Measurements from ENCODE around the gene ALOXE3. TPM values are rescaled to one million over a fixed set of nuclear protein-coding genes. Genes with fewer than 3 reads are reported as not detected.
A peak's percentile ranks its signal among the peaks of the same experiment; 100 is the strongest.
"Not testable (repeated sequence)": the region's sequence is repeated elsewhere in the genome, so short reads cannot be mapped to it uniquely, and the experiment has no call there.

The ALOXE3 gene
- total RNA-seq, 1 donor from 2014 or later = not detected

DNA sequence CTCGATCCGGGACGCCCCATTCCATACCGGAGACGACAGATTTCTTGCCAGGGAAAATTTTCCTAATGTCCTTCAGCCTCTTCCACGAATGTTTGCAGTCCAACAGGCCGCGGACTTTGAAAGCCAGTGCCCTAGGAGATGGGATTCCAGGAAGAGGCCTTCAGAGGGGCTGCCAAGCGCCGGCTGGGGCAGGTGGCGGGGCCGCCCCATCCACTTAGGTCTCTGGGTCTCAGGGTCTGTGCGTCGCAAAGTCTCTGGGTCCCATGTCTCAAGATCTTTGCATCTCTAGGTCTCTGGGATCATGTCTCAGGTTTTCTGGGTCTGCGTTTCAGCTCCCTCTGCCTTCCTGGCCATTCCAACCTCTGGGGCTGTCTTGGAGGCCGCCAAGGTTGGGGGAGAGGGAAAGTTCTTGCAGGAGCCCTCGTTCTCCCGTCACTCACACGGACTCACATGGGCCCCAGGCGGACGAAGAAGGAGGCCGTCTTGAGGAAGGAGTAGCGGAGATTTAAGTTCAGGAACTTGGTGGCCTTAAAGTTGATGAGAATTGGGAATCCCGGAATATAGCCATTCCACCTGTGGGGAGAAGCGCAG is 38.0 kb downstream of the ALOXE3 start:
- DNase-seq (no peak), ATAC-seq (peak; percentile 30)
- intact Hi-C loops (cut with micrococcal nuclease) = no loop called here

GRCh38 chr17:8079291-8080207 is 38.8 kb downstream of the ALOXE3 start:
- intact Hi-C loops (cut with micrococcal nuclease) = no loop called here
- ATAC-seq = peak; percentile 95
- peak; percentile 83 for DNase-seq

DNA sequence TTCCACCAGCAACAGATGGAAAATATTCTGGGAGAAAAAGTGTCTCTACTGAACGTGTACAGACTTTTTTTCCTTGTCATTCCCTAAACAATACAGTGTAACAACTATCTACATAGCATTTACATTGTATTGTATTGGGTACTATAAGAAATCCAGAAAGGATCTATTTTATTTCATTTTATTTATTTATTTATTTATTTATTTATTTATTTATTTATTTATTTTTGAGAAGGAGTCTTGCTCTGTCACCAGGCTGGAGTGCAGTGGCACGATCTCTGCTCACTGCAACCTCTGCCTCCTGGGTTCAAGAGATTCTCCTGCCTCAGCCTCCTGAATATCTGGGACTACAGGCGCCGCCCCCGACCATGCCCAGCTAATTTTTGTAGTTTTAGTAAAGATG is 40.4 kb downstream of the ALOXE3 start:
- intact Hi-C loops (cut with micrococcal nuclease); ATAC-seq; DNase-seq: not testable (repeated sequence)

GRCh38 chr17:8076502-8077266 is 41.6 kb downstream of the ALOXE3 start:
- intact Hi-C loops (cut with micrococcal nuclease) = no loop called here
- DNase-seq (no peak), ATAC-seq (no peak)

- no peak for ATAC-seq
- intact Hi-C loops (cut with micrococcal nuclease) = no loop called here
- no peak for DNase-seq
Observed at GRCh38 chr17:8075574-8076342, 42.6 kb downstream of the ALOXE3 start.

DNA sequence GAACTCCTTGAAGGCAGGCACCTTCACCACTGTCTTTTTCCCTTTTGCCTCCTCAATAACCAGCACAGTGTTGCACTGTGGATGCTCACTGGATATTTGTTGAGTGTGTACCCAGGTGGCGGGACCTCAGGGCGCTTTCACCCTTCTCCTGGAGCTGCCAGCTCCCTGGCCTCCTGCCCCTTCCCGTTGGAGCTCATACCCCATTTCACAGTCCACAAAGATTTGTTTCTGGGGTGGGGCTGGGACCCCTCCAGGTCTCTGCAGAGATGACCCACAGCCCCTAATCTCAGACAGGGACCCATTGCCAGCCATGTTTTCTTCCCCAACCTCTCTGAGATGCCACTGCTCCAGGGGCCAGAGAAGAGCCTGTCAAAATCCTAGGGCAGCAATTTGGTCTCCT is 43.2 kb downstream of the ALOXE3 start:
- no peak for DNase-seq
- intact Hi-C loops (cut with micrococcal nuclease) = no loop called here

GRCh38 chr17:8074554-8074953 is 43.8 kb downstream of the ALOXE3 start:
- ATAC-seq (no peak), DNase-seq (no peak)
- intact Hi-C loops (cut with micrococcal nuclease) = no loop called here

More for the DNA sequence above, 43.2 kb downstream of the ALOXE3 start:
- no peak for ATAC-seq

DNA sequence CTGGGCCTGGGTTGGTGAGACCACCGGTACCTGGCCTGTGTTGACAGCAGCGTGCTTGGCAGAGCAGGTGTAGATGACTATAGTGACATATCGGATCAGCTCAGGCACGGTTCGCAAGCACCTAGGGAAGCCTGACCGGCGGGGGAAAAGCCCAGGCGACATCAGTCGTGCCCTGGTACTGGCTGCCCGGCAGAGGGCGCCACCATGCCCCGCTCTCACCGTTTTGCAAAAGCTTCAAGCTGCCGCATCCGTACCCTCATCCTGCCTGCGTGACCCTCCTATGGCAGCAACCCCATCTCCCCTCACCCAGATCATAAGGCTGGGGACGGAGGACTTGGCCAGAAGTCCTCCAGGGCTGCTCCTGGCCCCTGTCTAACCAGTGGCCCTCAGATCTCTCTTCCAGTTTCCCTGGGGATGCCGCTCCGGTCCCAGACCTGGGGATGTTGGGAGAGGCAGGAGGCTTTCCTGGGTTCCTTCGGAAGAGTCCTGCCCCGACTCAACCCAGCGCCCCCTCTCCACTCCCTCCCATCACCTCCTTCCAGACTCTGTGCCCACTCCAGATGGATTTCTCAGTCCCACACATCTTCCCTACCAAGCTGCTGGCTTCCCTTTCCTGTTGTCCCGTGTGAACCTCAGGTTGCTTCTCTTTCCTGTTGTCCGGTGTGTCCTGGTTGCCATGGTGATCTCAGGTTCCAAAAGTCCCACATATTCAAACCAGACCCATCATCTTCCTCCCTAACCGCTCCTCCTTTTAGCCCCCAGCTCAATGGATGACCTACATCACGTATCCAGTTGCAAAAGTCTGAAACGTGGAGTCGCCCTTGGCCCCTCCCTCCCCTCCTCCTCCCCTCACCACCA is 44.5 kb downstream of the ALOXE3 start:
- peak; percentile 74 for ATAC-seq

DNA sequence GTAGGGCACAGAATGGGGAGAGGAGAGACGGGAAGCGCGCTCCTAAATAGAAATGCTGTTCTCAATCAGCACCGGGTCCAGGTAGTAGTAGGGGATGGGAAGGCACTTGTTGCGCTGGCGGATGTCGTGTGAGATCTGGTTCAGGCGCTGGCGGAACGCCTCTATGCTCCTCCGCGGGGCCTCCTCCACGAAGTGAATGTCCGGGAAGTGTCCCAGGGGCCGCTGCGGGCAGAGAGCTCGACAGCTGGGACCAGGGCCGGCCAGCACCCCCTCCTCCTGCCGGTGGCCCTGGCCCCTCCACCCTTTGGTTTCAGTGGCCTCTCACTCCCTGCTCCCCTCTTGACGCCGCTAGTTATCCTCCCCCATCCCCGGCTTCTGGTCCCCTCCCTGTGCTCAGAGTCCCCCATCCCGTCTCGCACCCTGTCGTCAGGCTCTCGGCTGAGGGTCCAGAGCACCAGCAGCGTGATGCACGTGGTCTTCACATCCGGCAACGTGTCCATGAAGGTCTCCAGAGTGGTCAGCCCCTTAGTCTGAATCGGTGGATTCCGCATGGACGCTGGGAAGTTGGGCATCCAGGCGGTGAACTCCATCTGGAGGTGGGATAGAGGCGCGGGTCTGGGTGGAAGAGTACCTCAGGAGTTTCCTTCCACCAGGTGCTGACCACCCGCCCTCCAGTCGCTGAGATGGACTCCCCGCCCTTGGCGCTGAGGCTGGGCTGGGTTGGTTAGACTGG is 45.4 kb downstream of the ALOXE3 start:
- ATAC-seq (peak; percentile 28), DNase-seq (no peak)
- intact Hi-C loops (cut with micrococcal nuclease) = no loop called here

More for the DNA sequence above, 44.5 kb downstream of the ALOXE3 start:
- DNase-seq = peak; percentile 77
- intact Hi-C loops (cut with micrococcal nuclease) = no loop called here

DNA sequence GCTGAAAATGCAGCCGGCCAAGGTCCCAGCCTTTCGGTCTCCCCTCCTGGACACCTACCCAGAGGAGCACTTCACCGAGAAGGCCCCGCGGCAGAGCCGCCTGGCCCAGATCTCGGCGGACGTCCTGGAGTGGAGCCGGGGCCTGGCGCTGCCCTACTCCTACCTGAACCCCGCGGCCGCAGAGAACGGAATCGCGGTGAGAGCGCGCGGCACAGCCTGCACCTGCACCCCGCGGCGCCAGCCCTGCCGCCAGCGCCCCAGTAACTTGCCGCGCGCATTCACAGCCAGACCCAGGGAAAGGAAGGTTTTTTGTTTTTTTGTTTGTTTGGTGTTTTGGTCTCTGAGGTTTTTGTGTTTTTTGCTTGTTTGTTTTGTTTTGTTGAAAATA is 46.0 kb downstream of the ALOXE3 start:
- no peak for DNase-seq

DNA sequence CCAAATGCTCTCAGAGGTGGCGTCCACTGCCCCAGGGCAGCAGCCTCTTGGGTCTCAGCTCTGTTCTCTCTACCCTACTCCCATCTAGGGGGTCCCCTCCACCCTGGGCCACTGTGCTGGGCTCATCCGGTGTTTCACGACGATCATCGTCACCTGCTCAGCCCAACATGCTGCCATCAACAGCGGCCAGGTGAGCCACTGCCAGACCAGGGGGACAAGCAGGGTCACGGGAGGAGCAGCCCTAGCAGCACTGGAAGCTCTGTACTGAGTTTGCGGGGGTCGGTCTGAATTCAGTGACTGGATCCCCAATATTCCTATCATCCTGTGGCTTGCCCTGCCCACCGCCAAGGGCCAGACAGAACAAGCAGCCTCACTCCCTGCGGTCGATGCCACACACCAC is 46.8 kb downstream of the ALOXE3 start:
- DNase-seq = no peak
- no peak for ATAC-seq
- intact Hi-C loops (cut with micrococcal nuclease) = no loop called here

More for the DNA sequence above, 46.0 kb downstream of the ALOXE3 start:
- no peak for ATAC-seq
- intact Hi-C loops (cut with micrococcal nuclease) = no loop called here

- DNase-seq = no peak
- intact Hi-C loops (cut with micrococcal nuclease) = no loop called here
- no peak for ATAC-seq
Observed at GRCh38 chr17:8069587-8069860, 48.8 kb downstream of the ALOXE3 start.

GRCh38 chr17:8068736-8069586 is 49.4 kb downstream of the ALOXE3 start:
- DNase-seq (peak; percentile 52), ATAC-seq (peak; percentile 69)
- intact Hi-C loops (cut with micrococcal nuclease) = no loop called here

GRCh38 chr17:8067806-8068205 is 50.5 kb downstream of the ALOXE3 start:
- no peak for ATAC-seq
- no peak for DNase-seq

GRCh38 chr17:8066841-8067775 is 51.2 kb downstream of the ALOXE3 start:
- intact Hi-C loops (cut with micrococcal nuclease) = no loop called here
- ATAC-seq = no peak
- no peak for DNase-seq

More at GRCh38 chr17:8067806-8068205, 50.5 kb downstream of the ALOXE3 start:
- intact Hi-C loops (cut with micrococcal nuclease) = no loop called here

GRCh38 chr17:8064561-8065019 is 53.7 kb downstream of the ALOXE3 start:
- no peak for DNase-seq
- ATAC-seq = no peak
- intact Hi-C loops (cut with micrococcal nuclease) = no loop called here
